ENCODE measurements around the gene FBXO3. TPM values are rescaled to one million over a fixed set of nuclear protein-coding genes. Genes with fewer than 3 reads are reported as not detected.

FBXO3 gene
- total and polyA plus RNA-seq, 9 of the 15 experiments (the other 6 are each of a cell fraction or from before 2014, with no cell fraction given): 11.6 to 59.3 (median 29.2) TPM

GRCh38 chr11:33722590-33723234, 51.6 kb downstream of the FBXO3 start (continued):
- TF ChIP-seq ZNF197 (CRISPR knock-in tag; IDR thresholded peaks at IDR 0.05; ENCODE audit: low read depth) (no peak), CEBPB (tag; IDR thresholded peaks at IDR 0.05) (peak; percentile 92), ZNF785 (CRISPR knock-in tag; IDR thresholded peaks at IDR 0.05) (no peak), NRF1 (conservative IDR thresholded peaks at IDR 0.05 in 1 of 2, IDR thresholded peaks at IDR 0.05 in 1 of 2) (0 out of 4 replicates have a peak, but pooled peaks of 1 of the 2 experiments have one; percentile 2), FOXK2 (conservative IDR thresholded peaks at IDR 0.05 in 1 of 2, IDR thresholded peaks at IDR 0.05 in 1 of 2; ENCODE audit: low read depth in 2 of 2) (peak in 1 of 2 experiments; percentile 59; a peak in 1 of 4 replicates), ZNF589 (CRISPR knock-in tag; IDR thresholded peaks at IDR 0.05; ENCODE audit: low read depth) (0 out of 2 replicates have a peak, but pooled peaks have one; percentile 34), MEF2A (IDR thresholded peaks at IDR 0.05; ENCODE audit: control insufficient read depth, low read depth, low read length) (peak; percentile 53; the same call in 1 of the 2 replicates), ZNF609 (CRISPR knock-in tag; IDR thresholded peaks at IDR 0.05; ENCODE audit: borderline replicate concordance) (0 out of 2 replicates have a peak, but pooled peaks have one; percentile 38), ATF1 (CRISPR knock-in tag; IDR thresholded peaks at IDR 0.05) (no peak), ATF1 (tag; IDR thresholded peaks at IDR 0.05) (peak; percentile 62), SOX6 (IDR thresholded peaks at IDR 0.05) (0 out of 2 replicates have a peak, but pooled peaks have one; percentile 15), JUN (IDR thresholded peaks at IDR 0.05; ENCODE audit: borderline replicate concordance, low read depth, low read length) (peak; percentile 66; the same call in 1 of the 2 replicates), JUN (CRISPR knock-in tag; IDR thresholded peaks at IDR 0.05; ENCODE audit: borderline replicate concordance) (no peak), CREM (IDR thresholded peaks at IDR 0.05; ENCODE audit: low read depth) (peak; percentile 8; the same call in 1 of the 2 replicates), UBTF (IDR thresholded peaks at IDR 0.05; ENCODE audit: borderline replicate concordance in 1 of 2, low read depth in 2 of 2, low read length in 2 of 2) (peak in 1 of 2 experiments; percentile 61; a peak in 1 of 4 replicates), KDM1A (IDR thresholded peaks at IDR 0.05) (peak; percentile 46 to 75; a peak in 3 of 4 replicates)
- TF ChIP-seq, protein P1, sequence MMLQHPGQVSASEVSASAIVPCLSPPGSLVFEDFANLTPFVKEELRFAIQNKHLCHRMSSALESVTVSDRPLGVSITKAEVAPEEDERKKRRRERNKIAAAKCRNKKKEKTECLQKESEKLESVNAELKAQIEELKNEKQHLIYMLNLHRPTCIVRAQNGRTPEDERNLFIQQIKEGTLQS (IDR thresholded peaks at IDR 0.05): 0 out of 2 replicates have a peak, but pooled peaks have one; percentile 2
- TF ChIP-seq, protein P1 (CRISPR knock-in tag; conservative IDR thresholded peaks at IDR 0.05): 0 out of 2 replicates have a peak, but pooled peaks have one; percentile 6
- TF ChIP-seq, protein P2, sequence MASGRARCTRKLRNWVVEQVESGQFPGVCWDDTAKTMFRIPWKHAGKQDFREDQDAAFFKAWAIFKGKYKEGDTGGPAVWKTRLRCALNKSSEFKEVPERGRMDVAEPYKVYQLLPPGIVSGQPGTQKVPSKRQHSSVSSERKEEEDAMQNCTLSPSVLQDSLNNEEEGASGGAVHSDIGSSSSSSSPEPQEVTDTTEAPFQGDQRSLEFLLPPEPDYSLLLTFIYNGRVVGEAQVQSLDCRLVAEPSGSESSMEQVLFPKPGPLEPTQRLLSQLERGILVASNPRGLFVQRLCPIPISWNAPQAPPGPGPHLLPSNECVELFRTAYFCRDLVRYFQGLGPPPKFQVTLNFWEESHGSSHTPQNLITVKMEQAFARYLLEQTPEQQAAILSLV (tag; IDR thresholded peaks at IDR 0.05): peak; percentile 65
